GM19395 (cell line): ENCODE measurements around the gene HOXA5.

Experiments
- ATAC-seq: cut with Tn5 transposase; IDR thresholded peaks from one replicate; pipeline ENCODE4 v1.9.1; 2021; ENCODE audit warnings: mild to moderate bottlenecking, moderate library complexity; ENCODE audit not compliant: unreplicated experiment

The HOXA5 gene

GRCh38 chr7:27137640-27138315 lies 5.7 kb downstream of the HOXA5 start:
- ATAC-seq, result no peak

GRCh38 chr7:27134392-27134791 lies 9.1 kb downstream of the HOXA5 start:
- ATAC-seq, result no peak

- ATAC-seq, result no peak
These were observed 9.9 kb downstream of the HOXA5 start for GRCh38 chr7:27133409-27134231.

- no peak for ATAC-seq
These were observed 10.5 kb downstream of the HOXA5 start for GRCh38 chr7:27132978-27133377.

GRCh38 chr7:27132214-27132613 lies 11.3 kb downstream of the HOXA5 start:
- ATAC-seq, result no peak

- no peak for ATAC-seq
These were observed 12.1 kb downstream of the HOXA5 start for GRCh38 chr7:27131390-27131819.

GRCh38 chr7:27130540-27131389 lies 12.7 kb downstream of the HOXA5 start, which contains the start of gene HOXA4:
Gene HOXA4 (minus strand): TSS chr7:27130757. CDS start chr7:27130733, 24 bp downstream.
- no peak for ATAC-seq

- ATAC-seq, result no peak
These were observed 13.5 kb downstream of the HOXA5 start for GRCh38 chr7:27129729-27130539.

- no peak for ATAC-seq
These were observed 14.4 kb downstream of the HOXA5 start for GRCh38 chr7:27128776-27129728.

- ATAC-seq, result no peak
These were observed 15.4 kb downstream of the HOXA5 start for GRCh38 chr7:27128034-27128433.

- no peak for ATAC-seq
These were observed 16.7 kb downstream of the HOXA5 start for GRCh38 chr7:27126596-27127327.

- ATAC-seq, result no peak
These were observed 17.5 kb downstream of the HOXA5 start for GRCh38 chr7:27125986-27126394.

GRCh38 chr7:27124902-27125689 lies 18.4 kb downstream of the HOXA5 start:
- ATAC-seq, result no peak

- no peak for ATAC-seq
These were observed 19.2 kb downstream of the HOXA5 start for GRCh38 chr7:27124096-27124901.

- no peak for ATAC-seq
These were observed 19.9 kb downstream of the HOXA5 start for GRCh38 chr7:27123477-27124053.

- ATAC-seq, result no peak
These were observed 20.4 kb downstream of the HOXA5 start for GRCh38 chr7:27123007-27123476.
